ENCODE results near the gene FXR1. TPM values are rescaled to one million over a fixed set of nuclear protein-coding genes. Genes with fewer than 3 reads are reported as not detected.
"Not testable (repeated sequence)": the region's sequence is repeated elsewhere in the genome, so short reads cannot be mapped to it uniquely, and the experiment has no call there.

Gene FXR1
- total and polyA plus RNA-seq, 5 experiments from 2014 or later: 53.1 to 153 (median 62.5) TPM

DNA sequence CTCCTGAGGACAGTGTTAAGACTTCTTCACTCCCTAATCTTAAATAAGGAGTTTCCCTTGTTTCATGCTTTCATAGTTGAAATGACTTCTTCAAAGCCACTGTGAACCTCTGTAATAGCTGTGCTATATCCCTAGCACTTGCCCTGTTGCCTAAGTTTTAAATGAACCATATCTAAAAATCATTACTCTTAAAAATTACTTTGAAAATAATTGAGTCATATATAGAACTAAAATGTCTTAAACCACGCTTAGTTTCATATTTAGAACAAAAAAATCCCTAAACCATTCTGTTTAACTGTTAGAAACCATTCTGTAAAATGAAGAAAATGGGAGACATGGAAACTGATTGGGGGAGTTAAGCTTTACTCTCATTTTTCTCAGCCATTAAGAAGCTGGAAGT lies 47.2 kb downstream of the FXR1 start:
- Mint-ChIP-seq H3K4me3 (no peak overlapping the region), H3K27me3 (no peaks in the 10 kb centered on the region), H3K27ac (peak overlapping the region in 1 of 10 donors; percentile 59), H3K4me1 (peaks cover 0 to 5% (median 1%) of the 10 kb centered on the region in 4 donors), H3K9me3 (no peaks in the 10 kb centered on the region), H3K36me3 (peaks cover 10 to 85% (median 30%) of the 10 kb centered on the region in 3 donors)
- ATAC-seq (no peak), DNase-seq (no peak)
- POLR2A ChIA-PET: no interaction called here

DNA sequence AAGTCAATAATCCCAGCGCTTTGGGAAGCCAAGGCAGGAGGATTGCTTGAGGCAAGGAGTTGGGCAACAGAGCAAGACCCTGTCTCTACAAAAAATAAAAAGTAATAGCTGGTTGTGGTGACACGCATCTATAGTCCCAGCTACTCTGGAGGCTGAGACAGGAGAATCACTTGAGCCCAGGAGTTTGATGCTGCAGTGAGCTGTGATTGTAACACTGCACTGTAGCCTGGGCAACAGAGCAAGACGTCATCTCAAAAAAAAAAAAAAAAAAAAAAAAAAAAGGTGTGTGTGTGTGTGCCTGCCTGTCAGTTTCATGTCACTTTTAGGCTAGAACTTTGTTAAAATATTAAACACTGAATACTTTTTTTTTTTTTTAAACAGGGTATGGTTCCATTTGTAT lies 48.6 kb downstream of the FXR1 start:
- H3K4me3 Mint-ChIP-seq: no peak overlapping the region

DNA sequence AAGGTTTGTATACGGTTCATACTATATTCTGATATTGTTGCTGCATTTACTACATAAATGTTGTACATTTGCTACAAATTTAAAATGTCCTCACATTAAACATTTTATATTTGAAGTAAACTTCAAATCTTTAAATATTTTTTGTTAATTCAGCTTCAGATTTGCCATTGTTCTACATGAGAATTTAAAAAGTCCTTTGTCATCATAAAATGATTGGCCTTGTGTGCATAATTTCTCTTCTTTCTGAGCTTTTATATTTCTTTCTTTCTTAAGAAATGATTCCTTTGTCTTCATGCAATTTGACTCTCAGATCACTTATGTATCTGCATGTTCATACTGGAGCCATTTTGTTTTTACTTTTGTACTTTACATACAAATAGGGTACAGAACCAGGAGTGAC lies 49.1 kb downstream of the FXR1 start:
- DNase-seq (no peak), ATAC-seq (no peak)
- no peaks in the 10 kb centered on the region for H3K27me3 Mint-ChIP-seq
- H3K36me3 Mint-ChIP-seq: peaks cover 10 to 88% (median 26%) of the 10 kb centered on the region in 3 donors
- POLR2A ChIA-PET: no interaction called here
- no peak overlapping the region for H3K4me3 Mint-ChIP-seq
- peak overlapping the region in 2 of 10 donors; percentile 4 to 53 for H3K27ac Mint-ChIP-seq
- no peaks in the 10 kb centered on the region for H3K9me3 Mint-ChIP-seq
- peaks cover 0 to 2% (median 0%) of the 10 kb centered on the region in 4 donors for H3K4me1 Mint-ChIP-seq

More for the DNA sequence above, 48.6 kb downstream of the FXR1 start:
- no peak overlapping the region for H3K27ac Mint-ChIP-seq
- H3K36me3 Mint-ChIP-seq: peaks cover 10 to 88% (median 28%) of the 10 kb centered on the region in 3 donors
- H3K4me1 Mint-ChIP-seq: peaks cover 0 to 3% (median 0%) of the 10 kb centered on the region in 4 donors
- H3K9me3 Mint-ChIP-seq: no peaks in the 10 kb centered on the region
- ATAC-seq (no peak), DNase-seq (no peak)
- H3K27me3 Mint-ChIP-seq: no peaks in the 10 kb centered on the region
- POLR2A ChIA-PET: no interaction called here

GRCh38 chr3:180962530-180962929 lies 50.1 kb downstream of the FXR1 start:
- Mint-ChIP-seq H3K27ac (peak overlapping the region in 2 of 10 donors; percentile 4 to 5), H3K27me3 (no peaks in the 10 kb centered on the region), H3K4me3 (no peak overlapping the region), H3K4me1 (peaks cover 0 to 3% (median 0%) of the 10 kb centered on the region in 4 donors), H3K9me3 (no peaks in the 10 kb centered on the region), H3K36me3 (peaks cover 9 to 90% (median 20%) of the 10 kb centered on the region in 3 donors)
- POLR2A ChIA-PET: interaction anchor here (0.7 kb wide), 1 partner anchor 10 kb away, joined by 7 read pairs; no protein-coding TSS in a partner anchor
- ATAC-seq (no peak), DNase-seq (no peak)

DNA sequence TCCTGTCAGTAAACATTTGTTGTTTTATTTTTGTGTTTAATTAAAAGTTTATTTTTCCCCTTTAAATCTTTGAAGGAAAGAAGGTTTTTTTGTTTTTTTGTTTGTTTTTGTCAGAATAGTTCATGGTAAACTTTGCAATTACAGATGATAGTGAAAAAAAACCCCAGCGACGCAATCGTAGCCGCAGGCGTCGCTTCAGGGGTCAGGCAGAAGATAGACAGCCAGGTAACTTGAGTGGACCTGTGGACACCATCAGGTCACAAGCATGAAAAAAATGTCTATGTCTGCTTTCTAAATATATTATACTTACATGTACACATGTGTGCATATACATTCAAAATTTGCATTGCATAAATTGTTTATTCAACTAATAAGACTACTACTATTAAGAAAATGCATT lies 58.5 kb downstream of the FXR1 start:
- no peak for ATAC-seq
- H3K27me3 Mint-ChIP-seq: no peaks in the 10 kb centered on the region
- H3K4me3 Mint-ChIP-seq: no peak overlapping the region
- H3K9me3 Mint-ChIP-seq: no peaks in the 10 kb centered on the region
- H3K36me3 Mint-ChIP-seq: peaks cover 0 to 82% (median 16%) of the 10 kb centered on the region in 3 donors
- DNase-seq: no peak
- POLR2A ChIA-PET: interaction anchor here (0.6 kb wide), 1 partner anchor 904 kb away, joined by 3 read pairs; no protein-coding TSS in a partner anchor
- peak overlapping the region in 1 of 10 donors; percentile 29 for H3K27ac Mint-ChIP-seq
- peaks cover 0 to 3% (median under 1%) of the 10 kb centered on the region in 4 donors for H3K4me1 Mint-ChIP-seq

DNA sequence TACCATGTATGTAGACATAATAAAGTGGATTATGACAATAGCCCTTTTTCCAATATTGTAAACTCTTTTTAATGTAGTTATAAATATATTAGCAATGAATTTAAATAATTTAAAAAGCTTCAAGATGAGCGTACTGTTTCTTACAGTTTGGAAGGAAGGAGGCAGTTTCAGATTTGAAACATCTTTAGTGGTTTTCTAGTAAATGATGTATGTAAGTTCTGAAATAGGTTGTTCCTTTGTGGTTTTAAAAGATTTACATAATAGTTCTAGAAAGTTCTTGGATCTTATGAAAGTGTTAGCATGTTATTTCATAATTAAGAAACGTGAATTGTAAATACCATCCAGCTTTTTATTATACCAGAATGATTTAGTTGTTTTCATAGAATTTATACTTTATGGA lies 61.1 kb downstream of the FXR1 start:
- H3K4me1 Mint-ChIP-seq: peaks cover 0 to 3% (median under 1%) of the 10 kb centered on the region in 4 donors
- H3K27ac Mint-ChIP-seq: peak overlapping the region in 1 of 10 donors; percentile 48
- H3K9me3 Mint-ChIP-seq: no peaks in the 10 kb centered on the region
- no peak for ATAC-seq
- H3K36me3 Mint-ChIP-seq: peaks cover 0 to 78% (median 9%) of the 10 kb centered on the region in 3 donors
- POLR2A ChIA-PET: no interaction called here
- no peaks in the 10 kb centered on the region for H3K27me3 Mint-ChIP-seq
- no peak overlapping the region for H3K4me3 Mint-ChIP-seq
- DNase-seq: no peak

- POLR2A ChIA-PET: no interaction called here
- no peak for DNase-seq
- Mint-ChIP-seq H3K4me1 (peaks cover 0 to 3% (median under 1%) of the 10 kb centered on the region in 4 donors), H3K9me3 (no peaks in the 10 kb centered on the region), H3K4me3 (no peak overlapping the region), H3K36me3 (peaks cover 0 to 76% (median 9%) of the 10 kb centered on the region in 3 donors), H3K27ac (peak overlapping the region in 2 of 10 donors; percentile 62 to 63), H3K27me3 (no peaks in the 10 kb centered on the region)
- ATAC-seq: no peak
Measured at GRCh38 chr3:180974286-180974685, 61.8 kb downstream of the FXR1 start.

DNA sequence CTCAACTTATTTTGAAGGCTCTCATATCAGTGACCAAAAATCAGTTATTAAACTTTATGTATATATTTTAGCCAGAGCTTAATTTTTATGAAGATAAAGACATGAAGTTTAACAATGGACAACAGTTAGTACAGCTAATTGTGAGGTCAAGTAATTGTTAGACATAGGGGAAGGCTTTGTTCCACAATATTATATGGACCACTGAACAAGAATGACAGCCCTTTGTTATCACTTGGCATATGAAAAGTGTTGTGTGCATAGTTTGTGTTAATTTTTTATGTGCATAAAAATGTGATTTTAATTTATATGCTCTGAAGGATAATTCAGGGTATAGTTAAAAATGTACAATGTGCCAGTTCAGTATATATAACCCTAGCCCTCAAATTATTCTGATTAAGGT lies 65.0 kb downstream of the FXR1 start:
- H3K9me3 Mint-ChIP-seq: no peaks in the 10 kb centered on the region
- H3K4me1 Mint-ChIP-seq: peaks cover 0 to 7% (median 3%) of the 10 kb centered on the region in 4 donors
- no peaks in the 10 kb centered on the region for H3K27me3 Mint-ChIP-seq
- peak overlapping the region in 1 of 10 donors; percentile 9 for H3K27ac Mint-ChIP-seq
- DNase-seq (no peak), ATAC-seq (no peak)
- POLR2A ChIA-PET: interaction anchor here (0.7 kb wide), 1 partner anchor 66 kb away, joined by 5 read pairs; no protein-coding TSS in a partner anchor
- H3K4me3 Mint-ChIP-seq: no peak overlapping the region
- peaks cover 0 to 74% (median 5%) of the 10 kb centered on the region in 3 donors for H3K36me3 Mint-ChIP-seq

DNA sequence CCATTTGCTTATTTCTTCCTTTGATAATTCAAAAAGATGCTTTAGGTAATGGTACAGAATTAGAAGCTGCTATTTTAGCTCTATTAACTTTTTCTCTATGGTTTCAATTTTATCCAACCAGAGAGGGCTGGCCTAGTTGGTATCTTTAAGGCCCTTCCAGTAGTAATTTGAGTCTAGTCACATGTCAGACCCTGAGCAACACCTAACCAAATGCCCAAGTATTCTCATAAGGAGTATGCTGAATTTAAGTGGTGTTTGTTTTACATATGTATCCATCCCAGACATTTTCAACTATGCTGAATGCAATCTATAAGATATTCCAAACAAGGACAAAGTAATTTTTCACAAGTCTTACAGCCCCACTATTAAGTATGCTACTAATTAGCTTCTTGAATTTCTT lies 67.5 kb downstream of the FXR1 start:
- peaks cover 0 to 10% (median 6%) of the 10 kb centered on the region in 4 donors for H3K4me1 Mint-ChIP-seq
- ATAC-seq (no peak), DNase-seq (no peak)
- H3K4me3 Mint-ChIP-seq: no peak overlapping the region
- peaks cover 0 to 74% (median 5%) of the 10 kb centered on the region in 3 donors for H3K36me3 Mint-ChIP-seq
- H3K9me3 Mint-ChIP-seq: no peaks in the 10 kb centered on the region
- H3K27ac Mint-ChIP-seq: peak overlapping the region; percentile 9 to 84 (median 46)
- POLR2A ChIA-PET: interaction anchor here (1.4 kb wide), 1 partner anchor 9 kb away, joined by 8 read pairs; the partner anchor contains the start of gene DNAJC19
- no peaks in the 10 kb centered on the region for H3K27me3 Mint-ChIP-seq

- no peaks in the 10 kb centered on the region for H3K9me3 Mint-ChIP-seq
- no peaks in the 10 kb centered on the region for H3K27me3 Mint-ChIP-seq
- H3K36me3 Mint-ChIP-seq: peaks cover 0 to 74% (median 5%) of the 10 kb centered on the region in 3 donors
- H3K4me3 Mint-ChIP-seq: no peak overlapping the region
- peak overlapping the region in 5 of 10 donors; percentile 40 to 81 (median 65) for H3K27ac Mint-ChIP-seq
- H3K4me1 Mint-ChIP-seq: peaks cover 0 to 10% (median 6%) of the 10 kb centered on the region in 4 donors
- DNase-seq: no peak
- no peak for ATAC-seq
- POLR2A ChIA-PET: interaction anchor here (1.4 kb wide), 1 partner anchor 9 kb away, joined by 8 read pairs; the partner anchor contains the start of gene DNAJC19
Measured at GRCh38 chr3:180980611-180981010, 68.1 kb downstream of the FXR1 start.

GRCh38 chr3:180981912-180982311 lies 69.4 kb downstream of the FXR1 start:
- Mint-ChIP-seq H3K27me3 (no peaks in the 10 kb centered on the region), H3K4me1 (peaks cover 2 to 12% (median 8%) of the 10 kb centered on the region in 4 donors), H3K4me3 (no peak overlapping the region), H3K27ac (peak overlapping the region in 7 of 10 donors; percentile 26 to 69 (median 51)), H3K9me3 (no peaks in the 10 kb centered on the region), H3K36me3 (peaks cover 0 to 73% (median 7%) of the 10 kb centered on the region in 3 donors)
- POLR2A ChIA-PET: no interaction called here
- DNase-seq (no peak), ATAC-seq (no peak)

DNA sequence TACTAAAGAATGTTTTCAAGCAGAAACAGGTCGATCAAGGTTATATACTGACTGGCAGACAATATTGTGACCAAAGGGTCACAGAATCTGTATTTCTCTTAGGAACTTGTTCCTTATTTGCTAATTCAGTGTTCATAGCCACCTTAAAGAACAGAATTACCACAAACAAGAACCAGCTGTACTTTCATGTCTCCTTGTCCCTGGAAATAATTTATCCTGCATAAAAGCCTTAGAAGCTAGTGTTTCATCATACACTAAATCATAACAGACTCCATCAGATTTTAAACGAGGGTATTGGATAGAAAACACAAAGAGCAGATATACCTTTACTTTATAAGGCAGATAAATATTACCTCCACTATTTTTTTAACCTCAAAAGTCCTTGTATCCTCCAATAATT lies 70.7 kb downstream of the FXR1 start:
- H3K36me3 Mint-ChIP-seq: peaks cover 0 to 74% (median 7%) of the 10 kb centered on the region in 3 donors
- POLR2A ChIA-PET: interaction anchor here (0.5 kb wide), 1 partner anchor 24 kb away, joined by 3 read pairs; no protein-coding TSS in a partner anchor
- peaks cover 7 to 24% (median 17%) of the 10 kb centered on the region in 4 donors for H3K4me1 Mint-ChIP-seq
- H3K27me3 Mint-ChIP-seq: no peaks in the 10 kb centered on the region
- no peak overlapping the region for H3K4me3 Mint-ChIP-seq
- H3K27ac Mint-ChIP-seq: peak overlapping the region in 7 of 10 donors; percentile 12 to 73 (median 56)
- no peak for DNase-seq
- no peak for ATAC-seq
- H3K9me3 Mint-ChIP-seq: no peaks in the 10 kb centered on the region

DNA sequence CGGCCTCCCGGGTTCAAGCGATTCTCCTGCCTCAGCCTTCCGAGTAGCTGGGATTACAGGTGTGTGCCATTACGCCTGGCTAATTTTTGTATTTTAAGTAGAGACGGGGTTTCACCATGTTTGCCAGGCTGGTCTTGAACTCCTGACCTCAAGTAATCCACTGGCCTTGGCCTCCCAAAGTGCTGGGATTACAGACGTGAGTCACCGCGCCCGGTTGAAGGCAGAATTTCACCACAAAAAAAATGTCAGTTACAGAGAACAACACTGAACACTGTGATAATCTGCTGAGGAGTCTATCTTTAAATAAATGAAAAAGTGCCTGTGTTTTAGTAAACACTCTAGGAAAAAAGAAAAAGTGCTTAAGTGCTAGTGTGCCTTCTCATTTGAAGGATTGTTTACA lies 73.9 kb downstream of the FXR1 start:
- ATAC-seq, DNase-seq, H3K9me3 Mint-ChIP-seq, POLR2A ChIA-PET, H3K27me3 Mint-ChIP-seq, H3K4me3 Mint-ChIP-seq: not testable (repeated sequence)
- Mint-ChIP-seq H3K27ac (peak overlapping the region in 9 of 10 donors; percentile 13 to 96 (median 41)), H3K4me1 (peaks cover 7 to 46% (median 37%) of the 10 kb centered on the region in 4 donors), H3K36me3 (peaks cover 0 to 52% (median 5%) of the 10 kb centered on the region in 3 donors)

All from naive thymus-derived CD8-positive, alpha-beta T cell (primary cell).